Measurements from ENCODE around the gene PLXDC2.

PLXDC2 gene

DNA sequence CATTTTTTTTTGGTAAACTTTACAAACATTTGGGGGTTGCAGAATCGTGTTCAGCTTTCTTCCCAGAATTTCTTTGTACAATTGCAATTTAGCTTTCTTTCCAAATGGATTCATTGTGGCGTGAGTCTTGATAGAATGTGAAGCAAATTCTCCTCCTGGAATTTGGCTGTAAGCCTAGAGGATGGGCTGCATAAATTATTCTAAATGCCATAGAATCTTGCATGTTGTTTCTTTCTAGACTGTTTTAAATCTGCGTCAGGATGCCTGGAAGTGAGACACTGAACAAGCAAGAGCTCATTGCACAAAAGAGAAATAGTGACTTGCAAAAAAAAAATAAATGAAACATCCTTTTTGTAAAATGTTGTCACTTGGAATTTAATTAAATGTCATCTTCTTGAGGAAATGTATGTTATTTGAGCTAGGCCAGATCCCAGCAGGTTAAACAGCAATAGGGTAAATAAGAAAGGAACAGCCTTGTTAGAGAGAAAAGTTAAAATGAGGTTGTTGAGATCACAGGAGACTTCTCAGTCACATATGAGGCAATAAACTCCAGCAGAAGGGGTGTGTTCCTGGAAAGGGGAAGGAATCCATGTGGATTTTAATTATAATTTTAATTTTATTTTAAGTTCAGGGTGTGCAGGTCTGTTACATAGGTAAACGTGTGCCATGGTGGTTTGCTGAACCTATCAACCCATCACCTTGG lies 483.0 kb downstream of the PLXDC2 start:
- DNase-seq, result no peak

- DNase-seq, result no peak
These were observed 484.5 kb downstream of the PLXDC2 start for GRCh38 chr10:20300735-20301134.

- DNase-seq, result no peak
These were observed 485.8 kb downstream of the PLXDC2 start for GRCh38 chr10:20302033-20302432.

- no peak for DNase-seq
These were observed 487.4 kb downstream of the PLXDC2 start for GRCh38 chr10:20303453-20304152.

DNA sequence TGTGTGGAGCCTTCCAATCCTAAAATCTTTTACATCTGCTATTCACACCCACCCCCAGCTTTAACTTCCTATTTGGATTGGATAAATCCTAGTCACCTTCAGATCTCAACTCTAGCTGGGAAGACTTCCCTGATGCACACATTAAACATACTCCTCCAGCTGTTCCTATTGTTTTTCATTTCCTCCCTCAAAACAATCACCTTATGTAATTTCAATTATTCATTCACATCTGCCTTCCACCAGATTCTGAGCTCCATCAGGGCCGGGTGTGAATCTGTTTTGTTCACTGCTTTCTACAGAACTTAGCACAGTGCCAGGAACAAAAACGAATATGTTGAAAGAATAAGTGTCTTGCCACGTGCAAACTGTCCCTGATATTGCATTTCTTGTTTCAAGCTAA lies 497.4 kb downstream of the PLXDC2 start:
- DNase-seq, result no peak

DNA sequence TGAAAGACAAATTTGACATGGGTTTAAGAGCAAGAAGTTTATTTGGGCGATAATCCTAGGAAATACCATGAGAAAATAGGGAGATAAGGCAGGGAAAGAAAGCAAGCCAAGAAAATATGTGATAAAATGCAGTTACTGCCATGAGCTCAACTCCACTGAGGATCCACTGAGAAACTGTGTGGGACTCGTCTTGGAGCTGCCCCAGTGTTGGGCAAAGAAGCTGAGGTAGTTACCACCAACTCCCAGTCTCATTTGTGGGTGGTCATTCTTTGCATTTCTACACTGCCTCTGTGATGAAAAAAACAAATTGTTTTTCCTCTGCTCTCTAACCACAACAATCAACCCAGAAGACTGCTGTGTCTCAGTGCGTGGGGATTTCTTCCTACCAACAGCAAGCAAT lies 498.2 kb downstream of the PLXDC2 start:
- no peak for DNase-seq

GRCh38 chr10:20327954-20328353 lies 511.7 kb downstream of the PLXDC2 start:
- DNase-seq, result no peak

- DNase-seq, result no peak
These were observed 514.0 kb downstream of the PLXDC2 start for GRCh38 chr10:20330246-20330645.

DNA sequence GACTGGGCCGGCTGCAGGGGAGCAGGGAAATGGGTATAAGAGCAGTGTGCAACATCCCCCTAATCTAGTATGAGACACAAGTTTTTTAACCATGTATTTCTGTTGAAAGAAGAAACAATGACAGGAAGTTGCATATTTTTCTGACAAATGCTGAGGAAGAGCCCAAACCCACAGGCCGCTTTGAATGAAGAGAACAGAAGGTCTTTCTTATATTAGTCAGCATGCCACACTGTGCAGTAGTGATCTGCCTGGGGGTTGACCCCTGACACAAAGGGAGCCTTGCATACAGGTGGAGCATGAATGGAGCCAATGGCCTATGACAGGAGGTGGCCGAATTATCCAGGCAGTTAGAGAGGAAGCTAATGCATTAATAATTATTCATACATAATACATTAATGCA lies 518.3 kb downstream of the PLXDC2 start:
- no peak for DNase-seq
